Suppressor macrophage (primary cell): ENCODE measurements around the gene MINPP1.

Experiments used
- DNase-seq, 4 experiments: peaks; one replicate each; pipeline ENCODE4 v3.0.0-alpha.2; 2020 to 2022

Gene MINPP1

DNA sequence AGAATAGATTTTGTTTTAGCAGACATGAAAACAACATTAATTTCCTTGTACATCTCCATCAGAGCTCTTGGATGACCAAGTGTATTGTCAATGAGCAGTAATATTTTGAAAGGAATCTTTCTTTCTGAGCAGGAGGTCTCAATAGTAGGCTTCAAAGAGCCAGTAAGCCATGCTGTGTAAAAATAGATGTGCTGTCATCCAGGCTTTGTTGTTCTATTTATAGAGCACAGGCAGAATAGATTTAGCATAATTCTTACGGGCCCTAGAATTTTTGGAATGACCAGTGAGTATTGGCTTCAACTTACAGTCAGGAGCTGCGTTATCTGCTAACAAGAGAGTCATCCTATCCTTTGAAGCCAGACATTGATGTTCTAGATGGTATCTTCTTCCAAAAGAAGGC lies 19.0 kb downstream of the MINPP1 start:
- DNase-seq: no peak

DNA sequence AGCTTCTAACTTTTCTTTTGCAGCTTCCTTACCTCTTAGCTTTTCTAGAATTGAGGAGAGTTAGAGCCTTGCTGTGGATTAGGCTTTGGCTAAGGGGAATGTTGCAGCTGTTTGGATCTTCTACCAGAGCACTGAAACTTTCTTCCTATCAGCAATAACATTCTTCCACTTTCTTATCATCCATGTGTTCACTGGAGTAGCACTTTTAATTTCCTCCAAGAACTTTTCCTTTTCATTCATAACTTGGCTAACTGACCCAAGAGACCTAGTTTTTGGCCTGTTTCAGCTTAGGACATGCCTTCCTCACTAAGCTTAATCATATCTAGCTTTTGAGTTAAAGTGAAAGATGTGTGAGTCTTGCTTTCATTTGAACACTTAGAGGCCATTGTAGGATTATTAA lies 19.6 kb downstream of the MINPP1 start:
- DNase-seq: no peak

DNA sequence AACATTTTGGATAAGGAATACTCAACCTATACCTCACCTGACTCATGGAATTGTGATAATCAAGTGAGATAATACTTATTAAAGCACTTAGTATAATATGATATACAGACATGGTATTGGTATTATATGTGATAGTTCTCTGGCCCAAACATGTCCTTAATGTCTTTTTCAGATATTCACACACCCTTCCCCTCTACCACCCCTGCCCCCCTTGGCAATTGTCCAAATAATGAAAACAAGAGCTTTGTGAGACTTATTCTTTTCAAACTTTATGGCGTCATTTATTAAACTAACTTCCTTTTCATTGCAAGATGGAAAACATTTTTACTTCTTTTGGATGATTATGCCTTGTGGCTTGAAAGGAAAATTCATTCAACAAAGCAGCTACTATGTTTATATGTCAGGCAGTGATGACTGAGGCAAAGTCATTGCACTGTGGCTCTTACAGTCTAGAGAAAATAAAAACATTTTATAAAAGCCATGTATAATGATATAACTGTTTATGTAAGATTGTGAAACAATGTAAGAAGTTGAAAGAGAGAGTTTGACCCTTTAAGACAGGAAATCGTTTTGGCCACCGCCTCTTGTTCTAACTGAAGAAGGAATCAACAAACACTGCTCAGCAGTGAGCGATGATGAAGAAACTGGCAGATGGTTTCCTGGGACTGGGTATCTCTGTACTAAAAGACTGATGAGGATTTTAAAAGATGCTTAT lies 27.4 kb downstream of the MINPP1 start:
- peak in 3 of 4 experiments; percentile 3 to 17 (median 11) for DNase-seq

DNA sequence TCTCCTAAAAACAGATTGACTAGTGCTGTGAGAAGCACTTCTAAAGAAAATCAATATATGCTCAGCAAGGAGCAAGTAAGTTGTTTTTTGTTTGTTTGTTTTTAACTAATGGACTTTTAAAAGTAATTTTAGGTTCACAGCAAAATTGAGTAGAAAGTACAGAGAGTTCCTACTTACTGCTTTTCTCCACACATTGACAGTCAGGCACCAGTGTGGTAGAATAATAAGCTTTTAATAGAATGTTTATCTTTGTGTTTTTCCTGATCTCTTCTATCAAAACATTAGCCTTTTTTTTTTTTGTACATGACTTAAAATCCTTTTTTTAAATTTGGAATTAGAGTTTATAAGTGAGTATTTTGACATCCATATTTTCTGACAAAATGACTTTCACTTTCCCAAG lies 28.0 kb downstream of the MINPP1 start:
- DNase-seq: no peak

DNA sequence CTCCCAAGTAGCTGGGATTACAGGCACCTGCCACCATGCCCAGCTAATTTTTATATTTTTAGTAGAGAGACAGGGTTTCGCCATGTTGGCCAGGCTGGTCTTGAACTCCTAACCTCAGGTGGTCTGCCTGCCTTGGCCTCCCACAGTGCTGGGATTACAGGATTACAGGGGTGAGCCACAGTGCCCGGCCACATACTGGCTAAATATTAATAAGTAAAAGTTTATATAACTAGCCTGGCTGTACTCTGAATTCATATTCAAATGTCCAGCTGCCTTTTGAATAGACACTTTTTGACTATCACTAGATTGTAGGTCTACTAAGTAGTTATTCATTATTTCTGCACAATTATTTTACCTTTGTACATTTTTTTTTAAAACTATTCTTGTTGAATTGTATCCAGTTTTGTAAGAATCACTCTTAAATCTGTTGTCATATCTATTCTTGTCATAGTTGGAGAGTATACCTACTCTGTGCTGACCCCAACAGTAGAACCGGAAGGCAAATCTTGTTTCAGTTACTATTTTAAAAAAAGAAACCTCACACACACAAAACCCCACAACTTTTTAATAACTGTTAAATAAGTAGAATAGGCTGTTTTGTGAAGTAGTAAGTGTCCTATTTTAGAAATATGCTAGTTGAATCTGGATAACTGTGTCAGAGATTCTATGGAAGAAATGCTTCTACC lies 29.6 kb downstream of the MINPP1 start:
- no peak for DNase-seq

DNA sequence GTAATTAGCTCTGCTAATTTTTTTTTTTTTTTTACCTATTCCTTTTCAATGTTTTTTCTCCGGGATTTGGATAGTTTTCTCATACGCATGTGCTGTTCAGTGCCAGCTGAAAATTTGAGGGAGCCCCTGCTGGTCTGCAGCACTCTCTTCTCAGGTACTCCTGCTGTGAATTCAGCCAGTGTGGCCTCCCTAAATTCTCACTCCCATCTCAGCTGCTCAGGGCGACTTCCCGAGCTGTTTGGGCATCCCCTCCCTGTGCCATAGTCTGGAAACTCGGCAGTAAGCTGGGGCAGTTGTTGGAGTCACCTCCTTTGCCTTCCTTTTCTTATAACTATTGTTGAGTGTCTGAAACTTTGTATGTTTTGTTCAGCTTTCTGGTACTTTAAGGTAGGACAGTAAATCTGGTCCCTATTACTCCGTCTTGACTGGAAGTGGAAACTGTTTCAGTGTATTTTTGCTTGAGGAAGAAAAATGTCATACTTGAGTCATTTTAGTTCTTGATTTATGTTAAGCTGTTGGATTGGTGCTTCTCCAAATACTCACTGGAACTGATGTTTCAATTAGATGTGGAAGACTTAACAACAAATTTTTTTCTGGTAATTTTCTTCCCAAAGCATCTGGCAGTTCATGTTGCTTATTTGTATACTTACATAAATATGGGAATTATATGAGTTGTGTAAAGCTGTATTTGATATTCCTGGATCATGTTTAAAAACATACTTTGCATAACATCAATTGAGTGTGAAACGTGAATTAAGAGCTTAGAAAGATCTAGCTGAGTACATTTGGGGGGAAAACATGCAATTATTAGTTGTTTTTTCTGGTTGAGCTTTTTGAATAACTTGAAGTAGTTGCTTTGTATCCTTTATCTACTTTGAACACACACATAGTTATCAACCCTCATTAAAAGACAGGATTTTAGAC lies 33.7 kb downstream of the MINPP1 start:
- peak in 1 of 4 experiments; percentile 11 for DNase-seq

DNA sequence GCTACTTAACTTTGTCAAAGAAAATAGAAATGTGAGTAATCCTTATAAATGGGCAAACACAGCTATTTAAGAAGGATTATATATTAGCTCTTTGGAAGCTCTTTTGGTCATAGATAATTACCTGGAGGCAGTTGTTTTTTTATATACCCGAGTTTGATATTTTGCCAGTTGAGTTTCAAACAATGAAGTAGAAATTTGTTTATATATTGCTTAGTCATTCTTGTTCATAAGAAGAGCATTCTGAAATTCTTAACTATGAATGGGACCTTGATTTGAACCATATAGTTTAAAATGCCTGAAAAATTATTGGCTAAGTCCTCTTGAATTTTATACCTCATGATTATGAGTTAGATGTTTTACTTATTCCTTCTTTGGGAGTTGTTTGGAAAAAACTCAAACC lies 36.4 kb downstream of the MINPP1 start:
- DNase-seq: no peak

DNA sequence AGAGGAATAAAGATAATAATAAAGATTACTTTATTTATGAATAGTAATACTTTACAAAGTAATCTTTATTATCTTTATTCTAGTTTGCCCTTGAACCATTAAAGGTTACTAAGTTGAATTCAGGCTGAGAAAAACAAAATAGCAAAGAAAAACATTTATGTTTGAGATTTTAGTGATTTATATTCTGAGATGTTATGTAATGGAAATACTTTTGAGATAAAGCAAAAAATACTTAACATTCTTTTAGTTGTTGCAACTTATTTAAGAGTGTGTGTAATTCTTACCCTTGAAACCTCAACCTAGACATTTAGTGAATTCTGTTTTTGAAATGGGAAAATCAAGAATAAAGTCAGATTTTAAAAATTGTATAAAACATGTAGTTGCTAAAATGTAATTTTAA lies 40.0 kb downstream of the MINPP1 start:
- DNase-seq: no peak

DNA sequence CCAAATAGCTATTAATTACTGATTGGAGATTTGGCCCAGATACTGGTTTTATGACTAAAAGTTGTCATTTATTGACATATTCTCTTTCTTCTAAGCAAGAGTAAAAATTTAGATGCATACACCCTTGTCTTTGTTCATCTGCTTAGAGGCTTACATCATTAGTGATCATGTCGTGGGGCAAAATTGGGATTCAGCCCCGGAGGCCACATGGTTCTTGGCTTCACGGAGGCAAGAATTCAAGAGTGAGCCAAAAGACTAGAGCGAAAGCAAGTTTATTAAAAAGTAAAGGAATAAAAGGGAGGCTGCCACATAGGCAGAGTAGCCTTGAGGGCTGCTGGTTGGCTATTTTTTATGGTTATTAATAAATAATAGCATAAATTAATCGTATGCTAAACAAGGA lies 41.1 kb downstream of the MINPP1 start:
- DNase-seq: no peak

DNA sequence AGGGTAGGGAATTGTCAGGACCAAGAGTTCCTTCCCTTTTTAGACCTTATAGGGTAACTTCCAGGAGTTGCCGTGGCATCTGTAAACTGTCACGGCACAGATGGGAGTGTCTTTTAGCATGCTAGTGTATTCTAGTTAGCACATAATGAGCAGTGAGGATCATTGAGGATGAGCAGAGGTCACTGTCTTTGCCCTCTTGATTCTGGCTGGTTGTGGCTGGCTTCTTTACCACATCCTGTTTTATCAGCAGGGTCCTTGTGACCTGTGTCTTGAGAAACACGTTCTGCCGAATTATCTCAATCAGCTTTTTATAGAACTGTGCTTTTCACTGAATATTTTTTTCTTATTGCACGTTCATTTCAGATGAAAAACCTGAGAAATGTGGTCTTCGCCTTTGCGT lies 41.5 kb downstream of the MINPP1 start:
- peak; percentile 79 to 93 (median 86) for DNase-seq

DNA sequence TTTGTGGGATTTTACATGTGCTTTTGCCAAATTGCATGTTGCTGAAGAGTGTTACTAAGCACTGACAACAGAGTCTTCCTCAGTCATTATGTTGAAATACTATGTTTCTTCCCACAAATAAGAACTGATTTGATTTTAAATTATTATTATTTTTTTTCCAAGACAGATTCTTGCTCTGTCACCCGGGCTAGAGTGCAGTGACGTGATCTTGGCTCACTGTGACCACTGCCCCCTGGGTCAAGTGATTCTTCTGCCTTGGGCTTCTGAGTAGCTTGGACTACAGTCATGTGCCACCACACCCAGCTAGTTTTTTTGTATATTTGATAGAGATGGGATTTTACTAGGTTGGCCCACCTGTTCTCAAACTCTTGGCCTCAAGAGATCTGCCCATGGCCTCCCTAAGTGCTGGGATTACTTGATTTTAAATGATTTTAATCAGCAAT lies 42.3 kb downstream of the MINPP1 start:
- peak; percentile 28 to 55 (median 50) for DNase-seq

DNA sequence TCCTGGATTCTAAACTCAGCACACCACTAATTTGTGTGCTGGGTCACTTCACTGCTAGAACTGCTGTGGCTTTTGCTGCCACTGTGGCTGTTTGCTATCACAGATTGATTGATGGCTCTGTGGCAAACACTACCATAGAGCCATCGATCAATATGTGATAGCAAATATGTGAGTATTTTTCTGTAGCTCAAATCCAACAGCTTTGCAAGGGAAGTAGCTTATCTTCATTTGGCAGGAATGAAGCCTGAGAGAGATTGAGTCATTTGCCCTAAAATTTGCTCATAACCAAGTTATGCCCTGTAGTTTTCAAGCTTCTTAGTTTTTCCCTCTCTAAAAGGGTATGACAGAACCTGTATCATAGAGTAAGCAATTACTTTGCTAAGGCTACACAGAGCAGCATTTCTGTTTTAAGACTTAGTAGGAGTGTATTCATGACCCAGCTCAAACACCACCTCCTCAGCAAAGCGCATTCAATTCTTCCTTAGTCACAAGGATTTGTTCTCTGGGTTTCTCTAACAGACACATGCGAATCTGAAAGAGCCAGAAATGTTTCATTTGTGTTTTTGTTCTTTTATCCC lies 43.1 kb downstream of the MINPP1 start:
- peak; percentile 3 to 48 (median 26) for DNase-seq

DNA sequence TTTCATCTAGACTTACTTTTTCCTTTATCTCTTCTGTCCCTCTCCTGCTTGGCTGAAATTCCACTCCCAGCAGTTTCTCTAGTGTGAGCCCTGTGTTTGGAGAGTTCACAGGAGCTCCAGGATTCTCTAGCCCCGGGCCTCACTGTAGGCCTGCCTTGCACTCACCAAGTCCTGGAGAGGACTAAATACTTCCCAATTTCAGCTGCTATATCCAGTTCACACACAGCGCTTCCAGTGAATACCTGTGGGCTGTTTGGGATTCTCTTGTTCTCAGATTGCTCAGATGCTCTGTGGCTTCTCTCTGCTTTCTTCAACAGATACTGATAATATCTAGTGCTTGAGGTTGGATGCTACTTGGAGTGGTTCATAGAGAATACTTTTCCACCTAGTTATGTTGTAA lies 46.0 kb downstream of the MINPP1 start:
- no peak for DNase-seq

DNA sequence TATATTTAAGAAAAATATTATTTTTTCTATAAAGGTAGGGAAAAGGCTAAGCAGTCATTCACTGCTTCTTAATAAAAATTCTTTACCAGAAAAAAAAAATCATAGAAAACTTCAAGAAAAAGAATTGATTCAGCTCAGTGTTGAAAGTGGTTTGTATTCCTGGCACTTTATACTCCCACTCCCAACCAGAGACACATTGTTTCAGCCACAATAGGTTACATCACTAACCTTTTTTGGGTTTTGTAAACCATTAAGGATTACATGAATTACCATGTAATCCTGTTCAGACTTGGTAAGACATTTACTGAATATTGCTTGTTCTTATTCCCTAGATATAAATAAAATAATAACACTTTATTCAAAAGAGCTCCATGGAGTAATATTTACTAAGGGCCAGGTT lies 46.6 kb downstream of the MINPP1 start:
- peak in 2 of 4 experiments; percentile 14 to 18 for DNase-seq

DNA sequence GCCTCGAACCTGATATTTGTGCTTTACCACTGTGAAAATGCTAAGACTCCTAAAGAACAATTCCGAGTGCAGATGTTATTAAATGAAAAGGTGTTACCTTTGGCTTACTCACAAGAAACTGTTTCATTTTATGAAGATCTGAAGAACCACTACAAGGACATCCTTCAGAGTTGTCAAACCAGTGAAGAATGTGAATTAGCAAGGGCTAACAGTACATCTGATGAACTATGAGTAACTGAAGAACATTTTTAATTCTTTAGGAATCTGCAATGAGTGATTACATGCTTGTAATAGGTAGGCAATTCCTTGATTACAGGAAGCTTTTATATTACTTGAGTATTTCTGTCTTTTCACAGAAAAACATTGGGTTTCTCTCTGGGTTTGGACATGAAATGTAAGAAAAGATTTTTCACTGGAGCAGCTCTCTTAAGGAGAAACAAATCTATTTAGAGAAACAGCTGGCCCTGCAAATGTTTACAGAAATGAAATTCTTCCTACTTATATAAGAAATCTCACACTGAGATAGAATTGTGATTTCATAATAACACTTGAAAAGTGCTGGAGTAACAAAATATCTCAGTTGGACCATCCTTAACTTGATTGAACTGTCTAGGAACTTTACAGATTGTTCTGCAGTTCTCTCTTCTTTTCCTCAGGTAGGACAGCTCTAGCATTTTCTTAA lies 47.7 kb downstream of the MINPP1 start:
- no peak for DNase-seq

DNA sequence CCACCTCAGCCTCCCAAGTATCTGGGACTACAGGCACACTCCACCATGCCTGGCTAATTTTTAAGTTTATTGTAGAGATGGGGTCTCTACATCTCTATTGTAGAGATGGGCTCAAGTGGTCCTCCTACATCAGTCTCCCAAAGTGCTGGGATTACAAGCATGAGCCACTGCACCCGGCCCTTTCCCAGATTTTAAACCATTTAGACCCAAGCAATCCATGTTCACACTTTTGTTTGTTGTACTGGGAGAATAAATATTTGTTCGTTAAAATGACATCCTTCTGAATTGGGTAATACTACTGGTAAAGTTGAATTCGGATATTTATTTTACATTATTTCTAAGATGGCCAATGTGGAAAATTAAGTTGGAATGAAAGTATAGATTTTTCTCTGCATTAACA lies 52.7 kb downstream of the MINPP1 start:
- no peak for DNase-seq

DNA sequence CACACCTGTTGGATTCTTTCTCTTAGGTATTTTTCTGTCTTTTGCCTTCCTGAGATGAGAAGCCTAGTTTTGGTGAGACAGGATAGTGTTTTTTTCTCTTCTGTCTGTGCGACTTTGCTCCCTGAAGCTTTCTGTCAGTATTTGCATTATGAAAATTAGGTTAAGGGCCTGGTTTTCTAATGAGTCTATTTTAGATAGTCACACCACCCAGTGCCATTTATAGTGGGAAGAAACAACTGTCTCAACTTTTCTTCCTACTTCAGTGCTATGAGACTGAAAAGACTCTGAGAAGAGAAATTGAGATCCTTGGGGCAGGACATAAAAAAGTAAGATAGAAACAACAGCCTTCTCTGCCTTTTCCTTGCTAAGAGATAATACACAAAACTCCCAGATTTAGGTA lies 53.6 kb downstream of the MINPP1 start:
- DNase-seq: no peak

DNA sequence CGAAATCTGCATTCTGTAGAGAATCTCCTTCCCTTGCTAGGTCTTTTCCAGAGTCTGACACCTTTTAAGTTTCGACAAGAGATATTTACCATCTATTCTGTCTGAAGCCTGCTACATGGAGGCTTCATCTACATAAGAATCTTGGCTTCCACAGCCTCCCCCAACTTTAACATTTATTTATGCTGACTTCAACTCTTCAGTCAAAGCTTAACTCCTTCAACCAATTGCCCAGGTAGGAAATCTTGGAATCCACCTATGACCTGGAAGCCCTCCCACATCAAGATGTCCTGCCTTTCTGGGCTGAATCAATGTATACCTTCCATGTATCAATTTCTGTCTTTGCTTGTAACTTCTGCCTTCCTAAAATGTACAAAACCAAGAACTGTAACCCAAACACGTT lies 54.7 kb downstream of the MINPP1 start:
- DNase-seq: no peak

DNA sequence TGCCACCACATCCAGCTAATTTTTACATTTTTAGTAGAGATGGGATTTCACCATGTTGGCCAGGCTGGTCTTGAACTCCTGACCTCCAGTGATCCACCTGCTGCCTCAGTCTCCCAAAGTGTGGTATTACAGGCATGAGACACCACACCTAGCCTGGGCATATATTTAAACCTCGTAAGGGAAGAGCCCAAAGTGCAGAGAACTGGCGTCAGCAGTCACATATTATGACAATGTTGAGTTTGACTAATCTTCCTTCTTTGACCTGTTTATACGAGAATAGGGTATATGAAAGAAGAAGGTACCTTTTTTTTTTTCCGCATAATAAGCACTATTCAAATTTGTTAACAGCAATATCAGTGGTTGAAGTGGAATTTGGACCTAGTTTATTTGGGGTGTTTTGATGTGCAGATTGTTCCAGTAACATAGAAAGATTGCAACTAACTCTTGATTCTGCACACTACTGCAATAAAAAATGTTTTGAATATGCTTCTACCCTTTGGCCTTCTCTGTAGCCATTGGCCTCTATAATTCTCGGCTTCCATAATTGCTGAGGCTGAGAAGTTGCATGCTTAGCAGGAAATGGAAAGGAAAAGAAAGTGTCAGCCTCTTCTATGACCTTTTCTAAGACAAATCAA lies 55.9 kb downstream of the MINPP1 start:
- no peak for DNase-seq

DNA sequence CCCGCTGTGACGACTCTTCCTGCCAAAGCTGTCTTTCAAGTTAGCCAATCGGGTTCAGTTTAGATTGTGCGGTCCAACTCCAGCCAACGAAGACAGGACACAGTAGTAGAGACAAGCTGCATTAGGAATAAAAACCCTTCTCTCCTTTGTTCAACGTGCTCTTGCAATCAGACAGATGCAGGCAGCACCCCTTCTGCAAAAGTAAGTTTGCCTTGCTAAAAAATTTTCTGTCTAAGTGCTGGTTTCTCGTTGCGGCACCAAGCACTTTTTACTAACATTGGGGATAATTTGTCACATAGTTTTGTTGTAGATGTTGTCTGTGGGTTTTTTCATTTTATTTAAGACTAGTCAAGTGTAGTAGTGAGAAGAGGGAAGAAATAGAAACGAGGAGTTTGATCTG lies 58.1 kb downstream of the MINPP1 start:
- no peak for DNase-seq

DNA sequence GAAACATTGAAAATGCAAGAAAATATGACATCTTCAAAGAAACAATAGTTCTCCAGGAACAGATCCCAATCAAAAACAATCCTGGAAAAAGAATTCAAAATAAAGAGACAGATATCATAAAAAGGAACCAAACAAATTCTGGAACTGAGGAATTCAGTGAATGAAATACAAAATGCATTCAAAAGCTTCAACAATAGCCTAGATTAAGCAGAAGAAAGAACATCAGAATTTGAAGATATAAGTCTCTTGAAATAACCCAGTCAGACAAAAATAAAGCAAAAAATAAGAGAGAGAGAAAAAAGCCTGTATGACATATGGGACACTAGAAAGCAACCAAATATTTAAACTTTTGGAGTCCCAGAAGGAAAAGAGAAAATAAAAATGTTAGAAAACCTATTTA lies 60.3 kb downstream of the MINPP1 start:
- DNase-seq: no peak

DNA sequence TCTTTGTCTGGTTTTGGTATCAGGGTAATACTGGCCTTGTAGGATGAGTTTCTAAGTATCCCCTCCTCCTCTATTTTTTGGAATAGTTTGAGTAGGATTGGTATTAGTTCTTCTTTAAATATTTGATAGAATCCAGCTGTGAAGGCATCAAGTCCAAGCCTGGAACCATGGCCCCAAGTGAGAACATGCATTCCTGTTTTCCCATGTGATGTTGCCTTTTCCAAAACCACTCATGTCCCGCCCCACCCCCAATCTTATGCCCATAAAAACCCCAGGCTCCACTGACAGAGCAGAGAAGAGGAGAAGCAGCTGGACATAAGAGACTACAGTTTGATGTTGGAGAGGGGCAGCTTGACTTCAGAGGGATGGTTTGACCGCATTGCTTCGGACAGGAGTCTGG lies 71.2 kb downstream of the MINPP1 start:
- no peak for DNase-seq
